ENCODE measurements around the gene FAM227B.
"Not testable (repeated sequence)": the region's sequence is repeated elsewhere in the genome, so short reads cannot be mapped to it uniquely, and the experiment has no call there.

Gene FAM227B

GRCh38 chr15:49494842-49495241 is 125.8 kb downstream of the FAM227B start:
- DNase-seq (ENCODE audit: low read depth), result no peak

GRCh38 chr15:49492830-49493229 is 127.8 kb downstream of the FAM227B start:
- DNase-seq (ENCODE audit: low read depth), result no peak

DNA sequence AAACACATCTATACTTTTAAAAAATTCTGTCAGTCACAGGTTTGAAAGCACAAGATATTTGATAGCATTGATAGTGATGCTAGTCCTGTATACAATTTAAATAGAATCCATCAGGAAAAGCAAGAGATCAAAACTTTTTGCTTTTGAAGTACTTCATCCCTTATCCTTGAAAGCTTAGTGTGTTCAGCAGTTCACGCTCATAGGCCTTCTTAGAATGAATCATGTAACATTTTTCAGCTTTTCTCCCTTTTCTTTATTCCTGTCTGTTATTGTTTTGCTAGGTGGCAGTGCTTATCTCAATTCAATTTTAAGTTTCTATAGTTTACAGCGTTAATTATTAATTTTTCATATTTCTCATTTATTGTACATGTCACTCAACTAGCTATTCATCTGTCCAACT is 128.5 kb downstream of the FAM227B start:
- no peak for DNase-seq (ENCODE audit: low read depth)

GRCh38 chr15:49490966-49491365 is 129.7 kb downstream of the FAM227B start:
- DNase-seq (ENCODE audit: low read depth), result no peak

DNA sequence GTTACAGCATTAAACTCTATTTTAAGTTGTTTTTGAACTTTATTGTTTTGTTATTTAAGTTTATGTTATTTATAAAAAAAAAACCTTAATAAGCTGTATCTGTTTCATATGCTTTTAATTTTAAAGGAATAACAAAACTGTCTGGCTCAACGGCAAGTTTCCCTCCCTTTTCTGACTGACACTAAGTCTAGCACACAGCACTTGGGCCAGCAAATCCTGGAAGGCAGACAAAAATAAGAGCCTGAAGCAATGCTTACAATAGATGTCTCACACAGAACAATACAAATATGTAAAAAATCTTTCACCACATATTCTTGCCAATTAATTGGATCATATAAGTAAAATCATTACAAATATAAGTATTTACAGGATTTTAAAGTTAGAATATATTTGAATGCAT is 135.2 kb downstream of the FAM227B start:
- DNase-seq (ENCODE audit: low read depth), result not testable (repeated sequence)

GRCh38 chr15:49478982-49479381 is 141.6 kb downstream of the FAM227B start:
- DNase-seq (ENCODE audit: low read depth), result not testable (repeated sequence)

- DNase-seq (ENCODE audit: low read depth), result not testable (repeated sequence)
Measured at GRCh38 chr15:49478021-49478420, 142.6 kb downstream of the FAM227B start.

DNA sequence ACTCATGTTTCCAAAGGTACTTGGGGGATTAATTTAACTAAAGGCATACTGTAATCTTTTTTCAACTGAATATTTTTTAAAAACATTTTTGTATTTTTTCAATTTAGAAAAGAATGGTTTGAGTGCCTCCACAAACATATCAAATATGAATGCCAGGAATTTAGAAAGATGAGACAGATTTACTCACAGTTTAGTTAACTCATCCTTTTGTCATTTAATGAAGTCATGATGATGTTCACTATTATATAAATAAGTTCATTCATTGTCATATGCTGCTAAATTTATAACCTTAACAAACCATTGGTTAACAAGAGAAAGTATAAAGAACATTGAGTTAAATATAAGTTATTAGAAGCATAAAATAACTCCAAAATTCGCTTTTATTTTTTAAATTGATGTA is 147.6 kb downstream of the FAM227B start:
- DNase-seq (ENCODE audit: low read depth), result no peak

GRCh38 chr15:49472338-49472737 is 148.3 kb downstream of the FAM227B start:
- no peak for DNase-seq (ENCODE audit: low read depth)

DNA sequence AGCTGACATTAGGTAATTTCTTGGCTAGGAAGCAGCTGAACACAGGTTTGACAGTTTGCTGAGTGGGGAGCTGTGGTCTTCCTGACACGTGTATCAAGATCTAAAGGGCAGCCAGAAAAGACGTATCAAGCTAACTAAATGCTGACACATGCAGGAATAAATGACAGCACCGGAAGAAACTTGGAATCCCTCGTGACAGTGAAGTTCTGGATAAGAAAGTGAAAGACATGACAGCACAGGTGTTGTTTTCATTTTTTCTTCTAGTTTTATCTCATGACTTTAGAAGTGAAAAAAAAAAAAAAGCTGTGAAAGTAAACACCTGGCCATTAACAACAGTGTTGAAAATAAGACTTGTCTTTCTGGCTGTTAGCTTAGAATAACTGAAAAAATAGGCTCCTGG is 148.9 kb downstream of the FAM227B start:
- DNase-seq (ENCODE audit: low read depth), result no peak

DNA sequence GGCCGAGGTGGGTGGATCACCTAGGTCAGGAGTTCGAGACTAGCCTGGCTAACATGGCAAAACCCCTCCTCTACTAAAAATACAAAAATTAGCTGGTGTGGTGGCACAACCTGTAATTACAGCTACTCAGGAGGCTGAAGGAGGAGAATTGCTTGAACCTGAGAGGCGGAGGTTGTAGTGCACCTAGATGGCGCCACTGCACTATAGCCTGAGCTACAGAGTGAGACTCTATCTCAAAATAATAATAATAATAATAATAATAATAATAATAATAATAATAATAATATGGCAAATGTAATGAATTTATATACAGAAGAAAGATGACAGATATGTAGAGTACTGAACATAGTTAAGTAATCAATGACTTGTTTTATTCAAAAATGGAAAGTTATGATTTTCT is 149.4 kb downstream of the FAM227B start:
- not testable (repeated sequence) for DNase-seq (ENCODE audit: low read depth)

- DNase-seq (ENCODE audit: low read depth), result no peak
Measured at GRCh38 chr15:49468481-49468839, 152.2 kb downstream of the FAM227B start.

GRCh38 chr15:49467746-49468480 is 152.7 kb downstream of the FAM227B start:
- no peak for DNase-seq (ENCODE audit: low read depth)

DNA sequence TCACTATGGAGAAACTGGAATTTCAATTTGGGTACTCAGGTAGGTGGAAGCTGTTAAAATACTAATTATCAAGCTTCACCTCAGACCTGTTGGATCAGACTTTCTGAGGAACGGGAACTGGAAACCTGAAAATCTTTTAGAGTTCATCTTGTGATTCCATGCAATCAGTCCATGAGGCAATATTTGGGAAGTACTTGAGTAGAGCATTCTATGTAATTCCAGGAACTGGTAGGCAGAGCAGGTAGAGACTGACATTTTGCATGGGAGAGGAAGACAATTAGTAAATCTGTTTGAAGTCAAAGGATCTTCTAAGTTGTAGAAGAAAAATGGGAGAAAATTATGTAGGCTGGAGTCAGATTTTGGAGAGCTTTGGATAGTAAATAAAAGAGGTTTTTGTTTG is 154.5 kb downstream of the FAM227B start:
- DNase-seq (ENCODE audit: low read depth), result no peak

DNA sequence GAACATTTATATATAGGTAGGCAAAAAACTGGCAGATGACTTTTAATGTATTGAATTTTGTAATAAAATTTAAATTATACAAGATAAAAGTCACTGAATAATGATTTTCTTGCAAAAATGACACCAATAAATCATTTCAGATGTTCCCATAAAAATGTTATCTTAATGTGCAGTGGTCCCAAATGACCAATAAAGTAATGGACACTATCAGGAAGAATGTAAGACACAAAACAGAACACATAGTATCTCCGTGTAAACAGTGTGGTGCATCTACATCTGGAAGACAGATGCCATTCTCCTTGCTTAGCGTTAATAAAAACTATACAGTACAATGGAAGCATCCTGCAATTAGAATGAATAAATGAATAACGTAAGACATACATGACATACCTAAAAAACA is 156.1 kb downstream of the FAM227B start:
- DNase-seq (ENCODE audit: low read depth), result no peak

DNA sequence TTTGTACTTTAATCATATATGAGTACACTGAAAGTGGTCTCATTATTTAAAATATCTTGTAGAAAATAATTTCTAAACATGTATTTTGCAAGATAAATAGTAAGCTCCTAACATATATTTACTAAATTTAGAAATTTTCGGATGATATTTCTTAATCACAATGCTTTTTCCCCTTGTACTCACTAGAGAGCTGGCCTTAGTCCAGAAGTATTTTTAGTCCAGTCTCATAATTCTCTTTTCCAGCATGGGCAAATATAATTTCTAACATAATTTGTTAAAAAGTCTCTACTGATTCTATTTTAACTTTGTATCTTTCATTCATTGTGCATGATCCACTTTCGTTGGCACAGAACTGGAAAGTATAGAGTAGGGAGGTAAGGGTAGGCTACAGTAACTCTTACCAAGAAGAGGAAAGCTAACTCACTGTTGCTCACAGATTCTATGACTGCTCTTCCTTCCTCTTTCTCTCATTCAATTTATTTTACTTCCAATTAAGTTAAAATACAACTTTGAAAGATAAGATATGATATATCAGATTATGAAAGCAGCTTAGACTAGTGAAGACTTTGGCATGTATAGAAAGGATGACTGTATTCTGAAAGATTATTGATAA is 158.3 kb downstream of the FAM227B start:
- no peak for DNase-seq (ENCODE audit: low read depth)

DNA sequence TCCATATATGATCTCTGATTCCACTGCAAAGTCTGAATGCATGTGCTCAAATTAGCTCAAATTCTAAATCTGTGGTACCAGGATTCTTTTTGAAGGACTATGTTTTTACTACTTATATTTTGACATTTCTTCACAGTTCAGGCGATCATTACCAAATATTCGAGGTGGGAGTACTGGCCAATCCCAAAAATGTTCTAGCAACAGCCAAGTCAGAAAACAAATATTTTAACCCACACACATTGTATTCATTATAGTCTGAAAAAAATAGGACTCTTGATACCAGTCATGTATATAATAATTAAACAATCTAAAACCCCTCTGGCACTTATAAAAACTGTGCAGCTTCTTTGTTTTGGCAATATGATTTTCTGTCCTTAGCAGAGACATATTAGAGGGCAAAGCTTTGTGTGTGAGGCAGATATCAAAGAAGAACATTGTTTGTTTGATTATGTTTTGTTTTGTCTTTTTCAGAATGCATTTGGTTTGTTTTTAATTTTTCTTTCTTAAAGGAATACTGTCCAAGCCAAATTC is 160.1 kb downstream of the FAM227B start:
- no peak for DNase-seq (ENCODE audit: low read depth)

GRCh38 chr15:49458145-49458544 is 162.5 kb downstream of the FAM227B start:
- DNase-seq (ENCODE audit: low read depth), result no peak

DNA sequence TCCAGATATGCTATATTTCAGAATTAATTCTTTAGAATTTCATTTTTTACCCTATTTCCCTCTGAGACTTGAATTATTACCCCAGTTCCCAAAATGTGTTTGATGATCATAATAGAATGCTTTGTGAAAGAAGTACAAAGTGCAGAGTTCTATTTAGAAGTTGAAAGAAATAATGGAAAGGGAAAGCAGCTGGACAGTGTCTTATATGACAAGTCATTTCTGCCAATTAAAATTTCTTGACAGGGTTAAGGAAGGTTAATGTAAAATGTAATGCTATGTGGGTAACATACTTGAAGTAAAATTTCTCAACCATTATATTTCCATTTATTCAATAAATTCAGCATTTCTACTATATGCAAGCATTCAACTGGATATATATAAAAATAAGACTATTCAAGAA is 164.5 kb downstream of the FAM227B start:
- no peak for DNase-seq (ENCODE audit: low read depth)

GRCh38 chr15:49452595-49452994 is 168.0 kb downstream of the FAM227B start:
- no peak for DNase-seq (ENCODE audit: low read depth)

DNA sequence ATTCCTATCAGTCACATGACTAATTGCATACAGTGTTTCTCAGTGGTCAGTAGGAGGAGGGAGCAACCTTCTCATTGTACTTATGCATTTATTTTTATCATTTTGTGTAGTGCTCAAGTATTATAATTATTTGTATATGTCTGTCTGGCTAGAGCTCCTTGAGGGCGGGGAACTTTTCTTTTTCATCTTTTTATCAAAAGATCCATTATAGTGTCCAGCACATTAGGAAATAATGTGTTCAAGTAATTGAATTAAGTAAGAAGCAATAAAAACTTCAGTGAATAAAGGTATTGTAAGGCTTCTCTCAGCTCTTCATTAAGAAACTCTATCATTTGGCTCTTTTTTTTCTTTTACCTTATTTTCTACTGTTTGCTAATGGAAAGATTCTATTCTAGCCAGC is 178.8 kb downstream of the FAM227B start:
- no peak for DNase-seq (ENCODE audit: low read depth)

- DNase-seq (ENCODE audit: low read depth), result no peak
Measured at GRCh38 chr15:49441356-49441755, 179.3 kb downstream of the FAM227B start.

GRCh38 chr15:49439678-49440395 is 180.8 kb downstream of the FAM227B start:
- DNase-seq (ENCODE audit: low read depth), result no peak

All from activated T-helper 1 cell treated with Interleukin-2 at 50 U/mL for 16 hours (primary cell).